Measurements from ENCODE around the gene C1orf116. TPM values are rescaled to one million over a fixed set of nuclear protein-coding genes. Genes with fewer than 3 reads are reported as not detected.

The C1orf116 gene
- total RNA-seq, 1 donor from 2014 or later, result not detected

DNA sequence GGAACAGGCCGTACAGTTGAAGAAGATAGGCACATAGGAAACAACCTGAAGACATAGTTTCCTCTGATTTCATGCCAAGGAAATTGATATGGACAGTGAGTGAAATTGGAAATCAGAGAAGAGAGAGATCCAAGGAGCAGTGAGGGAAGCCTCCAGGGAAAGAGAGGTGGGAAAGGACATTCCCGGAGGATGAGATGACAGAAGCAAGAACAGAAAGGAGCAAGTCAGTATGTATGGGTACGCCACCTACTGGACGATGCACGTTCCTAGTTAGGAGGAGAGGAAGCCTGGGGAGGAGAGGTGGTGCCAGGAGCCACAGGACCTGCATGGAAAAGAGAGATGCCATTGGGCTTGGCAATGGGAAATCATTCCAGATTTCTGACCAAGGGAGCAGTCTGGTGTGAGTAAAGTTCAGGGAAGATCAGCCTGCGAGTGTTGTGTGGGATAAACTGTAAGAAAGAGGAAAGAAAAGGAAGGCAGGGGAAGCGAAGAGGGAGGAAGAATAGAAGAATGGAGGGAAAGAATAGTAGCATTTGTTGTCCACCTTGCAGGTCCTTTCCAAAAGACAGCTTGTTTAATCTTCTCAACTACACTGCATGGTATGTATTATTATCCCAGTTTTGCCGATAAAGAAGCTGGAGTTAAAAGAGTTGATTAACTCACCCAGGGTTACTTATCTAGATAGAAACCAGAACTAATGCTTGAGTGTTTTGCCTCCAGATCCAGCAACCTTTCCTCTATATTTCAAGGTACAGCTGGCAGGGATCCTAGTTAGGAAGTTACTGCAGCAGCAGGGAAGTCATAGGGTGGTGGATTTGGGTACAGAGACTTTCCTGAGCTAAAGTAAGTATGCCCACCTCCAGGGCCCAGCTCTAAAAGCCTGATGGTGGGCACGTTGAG lies 27.4 kb downstream of the C1orf116 start:
- FAIRE-seq (no peak), DNase-seq (ENCODE audit: low spot score in 2 of 2) (no peak)

DNA sequence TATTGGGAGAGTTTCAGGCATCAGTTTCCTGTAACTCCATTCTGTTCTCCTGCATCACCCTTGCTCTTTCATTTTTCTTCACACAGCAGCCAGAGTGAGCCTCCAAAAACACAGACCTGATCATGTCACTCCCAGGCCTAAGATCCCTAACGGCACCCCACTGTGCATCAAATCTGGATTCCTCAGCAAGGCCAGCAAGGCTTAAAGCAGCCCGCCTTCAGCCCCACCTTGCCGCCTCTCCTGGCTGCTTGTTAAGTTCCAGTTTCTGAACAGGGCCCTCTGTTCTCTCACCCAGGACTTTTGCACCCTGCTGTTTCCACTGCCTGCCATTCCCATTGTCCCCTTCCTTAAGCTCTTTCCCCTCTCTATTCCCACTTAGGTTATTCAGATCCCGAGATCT lies 29.3 kb downstream of the C1orf116 start:
- DNase-seq (ENCODE audit: low spot score in 2 of 2) (no peak), FAIRE-seq (no peak)

DNA sequence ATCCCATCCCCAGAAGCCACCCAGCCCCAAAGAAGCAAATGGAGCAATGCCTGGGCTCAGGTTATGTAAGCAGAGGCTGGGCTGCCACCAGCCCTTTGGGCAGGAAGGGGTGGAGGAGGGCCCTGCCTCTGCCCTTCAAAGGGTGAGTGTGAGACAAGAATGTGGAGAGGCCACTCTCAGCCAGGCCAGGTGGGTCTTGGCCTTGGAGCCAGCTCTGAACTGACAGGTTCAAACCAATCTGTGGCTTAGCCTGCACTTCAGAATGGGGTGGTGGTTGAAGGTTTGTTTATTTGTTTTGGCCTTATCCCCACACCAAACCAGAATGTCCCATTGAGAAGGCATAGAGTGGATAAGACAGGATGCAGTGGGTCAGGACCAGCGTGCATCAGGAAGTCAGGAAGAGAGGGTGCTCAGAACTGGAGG lies 29.8 kb downstream of the C1orf116 start:
- FAIRE-seq (no peak), DNase-seq (ENCODE audit: low spot score in 2 of 2) (no peak)

DNA sequence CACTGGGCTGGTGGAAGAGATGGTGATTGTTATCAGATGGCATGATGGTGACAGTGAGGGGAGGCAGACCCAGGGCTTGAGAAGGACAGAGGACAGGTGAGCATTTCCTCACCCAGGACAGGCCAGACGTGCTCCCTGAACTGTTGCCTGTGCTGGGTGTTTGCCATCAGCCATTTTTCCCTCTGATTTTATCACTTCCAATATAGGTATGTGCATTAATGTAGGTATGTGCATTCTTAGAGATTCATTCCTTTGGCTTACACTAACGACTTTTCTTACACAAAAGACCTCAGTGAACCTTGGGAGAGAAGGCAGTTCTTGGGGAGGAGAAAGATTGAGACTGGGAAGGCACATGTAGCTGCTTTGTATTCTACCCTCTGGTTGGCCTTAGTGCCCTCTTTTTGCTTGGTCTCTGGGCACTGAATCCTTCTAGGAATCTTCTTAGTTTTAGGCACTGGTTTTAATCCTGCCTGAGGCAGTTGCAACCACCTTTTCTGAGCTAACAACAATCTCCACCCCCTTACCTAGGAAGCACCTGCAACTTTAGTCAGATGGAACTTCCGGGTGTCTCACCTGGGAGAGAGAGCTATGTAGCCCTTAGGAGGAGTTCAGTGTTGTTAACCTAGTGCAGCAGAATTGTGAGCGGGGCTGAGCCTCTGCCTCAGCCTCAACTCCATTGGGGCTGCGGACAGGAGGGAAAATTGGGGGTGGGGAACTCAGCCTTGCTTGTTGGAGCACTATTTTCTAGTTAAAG lies 30.9 kb downstream of the C1orf116 start:
- no peak for FAIRE-seq
- DNase-seq (ENCODE audit: low spot score in 2 of 2), result no peak

DNA sequence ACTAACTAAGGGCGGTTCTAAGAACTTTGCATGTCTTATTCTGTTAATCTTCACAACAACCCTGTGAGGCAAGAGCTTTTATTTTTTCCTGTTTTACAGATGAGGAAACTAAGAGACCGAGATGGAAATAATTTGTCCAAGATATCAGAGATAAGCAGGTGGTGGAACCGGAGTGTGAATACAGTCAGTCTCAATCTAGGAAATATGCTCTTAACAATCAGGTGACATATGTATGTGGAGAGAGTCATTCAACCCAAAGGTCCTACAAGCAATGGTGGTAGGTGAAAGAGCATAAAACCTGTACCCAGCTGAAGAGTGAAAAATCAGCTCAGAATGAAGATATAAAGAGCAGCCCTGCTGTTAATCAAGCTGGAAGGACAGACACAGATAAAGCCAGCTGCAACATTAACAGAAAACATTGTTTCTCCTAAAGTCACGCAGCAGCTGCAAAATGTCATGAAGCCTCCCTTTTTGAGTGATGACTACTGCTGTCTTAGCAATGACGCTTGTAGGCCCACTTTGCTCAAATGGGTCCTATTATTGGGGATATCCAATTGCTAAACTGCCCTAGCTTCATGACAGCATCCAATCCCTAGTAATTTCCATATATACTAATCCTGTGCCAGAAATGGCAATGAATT lies 31.8 kb downstream of the C1orf116 start:
- FAIRE-seq, result no peak

DNA sequence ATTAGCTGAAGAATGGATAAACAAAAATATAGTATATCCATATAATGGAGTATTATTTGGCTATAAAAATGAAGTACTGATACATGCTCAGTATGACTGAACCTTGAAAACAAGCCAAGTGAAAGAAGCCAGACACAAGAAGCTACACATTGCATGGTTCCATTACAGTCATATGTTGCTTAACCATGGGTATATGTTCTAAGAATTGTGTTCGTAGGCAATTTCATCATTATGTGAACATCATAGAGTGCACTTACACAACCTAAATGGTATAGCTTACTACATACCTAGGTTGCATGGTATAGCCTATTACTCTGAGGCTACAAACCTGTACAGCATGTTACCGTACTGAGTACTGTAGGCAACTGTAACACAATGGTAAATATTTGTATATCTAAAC lies 33.7 kb downstream of the C1orf116 start:
- FAIRE-seq (no peak), DNase-seq (ENCODE audit: low spot score in 2 of 2) (no peak)

More for the DNA sequence above, 31.8 kb downstream of the C1orf116 start:
- no peak for DNase-seq (ENCODE audit: low spot score in 2 of 2)

DNA sequence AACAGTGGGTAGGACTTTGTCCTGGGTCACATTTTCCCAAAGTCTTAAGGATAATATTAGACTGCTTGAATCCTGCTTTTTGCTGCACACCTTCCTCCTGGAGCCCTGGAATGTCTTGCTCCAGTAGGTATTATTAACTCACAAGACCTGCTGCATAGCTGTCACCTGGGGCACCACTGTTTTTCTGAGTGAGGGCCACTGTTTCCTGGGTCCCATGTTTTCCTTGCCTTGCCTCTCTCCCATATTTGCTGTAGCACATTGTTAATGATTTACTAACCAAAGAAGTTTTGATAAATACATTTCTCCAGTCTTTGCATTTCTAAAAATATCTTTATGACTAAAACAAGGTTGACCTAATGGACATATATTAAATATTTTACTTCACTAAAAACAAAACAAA lies 39.8 kb downstream of the C1orf116 start:
- DNase-seq (ENCODE audit: low spot score in 2 of 2), result no peak
- FAIRE-seq, result no peak

DNA sequence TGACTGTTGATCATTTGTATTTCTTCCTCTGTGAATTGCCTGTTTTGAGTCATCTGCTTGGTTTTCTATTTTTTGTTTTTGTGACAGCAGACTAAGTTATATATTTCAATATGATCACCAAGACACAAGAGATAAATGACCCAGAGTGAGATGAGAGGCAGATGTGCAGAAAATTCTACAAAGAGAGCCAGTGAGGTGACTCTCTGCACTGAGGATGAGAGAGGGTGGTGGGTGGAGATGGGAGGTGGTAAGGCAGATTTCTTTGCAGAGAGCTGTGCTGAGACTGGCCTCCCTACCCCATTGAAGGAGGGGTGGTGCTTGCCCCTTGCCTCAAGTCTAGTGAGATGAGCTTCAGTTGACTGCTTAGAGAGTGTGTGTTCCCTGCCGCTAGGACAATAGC lies 44.7 kb downstream of the C1orf116 start:
- FAIRE-seq (no peak), DNase-seq (ENCODE audit: low spot score in 2 of 2) (no peak)

DNA sequence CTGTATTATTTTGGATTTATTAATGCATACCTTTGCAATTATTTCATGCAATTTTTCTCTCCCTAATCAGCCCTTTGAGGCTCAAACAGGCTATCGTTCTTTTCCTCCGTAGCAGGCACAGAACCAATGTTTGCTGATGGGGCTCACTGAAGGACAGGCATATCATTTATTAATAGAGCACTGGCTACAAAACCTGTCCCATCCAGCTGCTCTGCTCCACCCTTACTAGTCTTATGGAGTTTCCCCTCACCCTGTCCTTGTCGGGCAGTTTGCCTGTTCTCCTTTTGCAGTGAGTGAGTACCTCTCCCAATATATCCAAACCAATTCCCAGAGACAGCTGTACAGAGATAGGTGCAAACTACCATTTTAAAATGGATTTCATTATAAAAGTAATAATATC lies 45.7 kb downstream of the C1orf116 start:
- FAIRE-seq, result no peak
- no peak for DNase-seq (ENCODE audit: low spot score in 2 of 2)

DNA sequence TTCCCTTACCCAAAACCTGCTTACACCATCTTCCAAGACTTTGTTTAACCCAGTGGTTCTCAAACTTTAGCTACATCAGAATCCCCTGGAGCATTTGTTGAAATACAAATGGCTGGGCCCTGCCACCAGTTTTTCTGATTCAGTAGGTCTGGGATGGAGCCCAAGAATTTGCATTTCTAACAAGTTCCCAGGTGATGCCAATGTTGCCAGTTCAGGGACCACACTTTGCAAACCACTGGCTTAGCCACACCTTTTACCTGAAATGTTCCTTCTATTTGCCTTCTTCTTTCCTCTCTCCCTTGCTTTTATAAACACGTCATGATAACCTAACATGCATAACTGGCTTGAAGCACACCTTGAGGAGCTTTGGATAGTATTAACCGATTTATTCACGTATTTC lies 46.2 kb downstream of the C1orf116 start:
- FAIRE-seq (no peak), DNase-seq (ENCODE audit: low spot score in 2 of 2) (no peak)

DNA sequence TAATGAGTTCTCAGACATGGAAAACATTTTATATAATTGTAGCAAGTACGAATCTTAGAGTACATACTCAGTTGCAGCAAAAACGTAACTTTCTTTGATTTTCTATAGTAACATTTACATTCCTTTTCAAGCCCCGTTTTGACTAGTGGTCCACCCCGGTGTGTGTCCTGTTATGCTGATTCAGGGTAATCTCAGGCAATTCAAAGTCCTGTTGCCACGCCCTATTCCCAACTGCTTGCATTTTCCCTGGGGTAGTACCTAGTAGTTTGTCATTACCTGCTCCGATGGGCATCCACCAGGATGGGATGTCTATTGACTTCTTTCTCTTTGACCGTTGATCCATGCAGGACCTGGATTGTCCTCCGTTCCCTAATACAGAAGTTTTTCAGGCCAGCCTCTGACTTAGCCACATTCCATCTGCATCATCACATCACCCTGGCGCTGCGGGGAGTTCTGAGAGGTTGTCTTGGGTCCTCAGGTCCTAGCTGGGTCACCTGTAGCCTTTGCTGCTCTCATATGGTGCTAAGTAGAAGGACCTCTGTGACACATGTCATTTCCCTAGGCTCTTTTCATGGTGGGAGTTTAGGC lies 47.3 kb downstream of the C1orf116 start:
- FAIRE-seq, result no peak
- no peak for DNase-seq (ENCODE audit: low spot score in 2 of 2)

DNA sequence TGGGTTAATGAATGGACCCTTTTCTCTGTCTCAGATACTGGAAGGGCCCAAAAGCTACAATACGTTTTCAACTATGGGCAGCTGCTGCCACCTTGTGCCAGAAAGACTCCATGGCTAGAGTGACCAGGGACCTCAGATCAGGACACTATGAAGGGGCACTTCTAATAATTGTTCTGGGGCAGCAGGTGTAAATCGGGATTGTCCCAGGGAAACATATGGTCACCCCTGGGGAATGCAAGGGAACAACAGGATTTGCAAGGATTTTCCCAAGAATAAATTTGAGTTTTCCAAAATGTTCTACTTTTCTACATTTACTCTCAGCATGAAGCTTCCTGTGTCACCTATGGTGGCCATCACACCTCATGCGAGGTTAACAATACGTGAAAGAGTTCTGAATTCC lies 50.3 kb downstream of the C1orf116 start:
- no peak for FAIRE-seq

DNA sequence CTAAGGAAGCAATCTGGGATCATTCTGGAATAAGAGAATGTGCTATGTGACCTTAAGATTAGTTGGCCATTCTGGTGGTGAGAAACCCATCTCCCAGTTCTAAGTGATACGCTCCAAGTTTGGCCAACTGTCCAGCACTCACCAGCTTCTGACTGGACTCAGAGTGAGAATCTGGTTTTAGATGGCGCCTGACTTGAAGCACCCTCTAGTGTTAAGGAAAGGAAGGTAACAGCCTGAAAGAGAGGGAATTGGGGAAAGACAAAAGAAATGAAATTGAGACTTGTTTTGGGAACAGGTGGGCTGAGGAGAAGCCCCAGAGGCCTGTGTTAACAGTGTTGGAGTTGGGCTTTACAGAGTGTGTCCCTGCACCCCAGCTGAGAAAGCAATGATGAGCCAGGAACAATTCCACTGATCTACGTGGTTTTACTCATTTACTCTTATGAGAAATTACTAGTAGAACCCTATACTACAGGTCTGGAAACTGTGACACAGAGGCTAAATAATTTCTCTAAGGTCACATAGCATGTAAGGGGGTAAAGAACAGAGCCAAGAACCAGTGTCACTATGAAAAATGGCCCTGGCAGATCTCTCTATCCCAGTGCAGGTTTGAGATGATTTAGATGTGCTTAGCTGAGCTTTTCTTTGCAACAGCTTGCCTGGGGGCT lies 53.0 kb downstream of the C1orf116 start:
- no peak for FAIRE-seq

More for the DNA sequence above, 50.3 kb downstream of the C1orf116 start:
- peak; percentile 14 to 62 for DNase-seq (ENCODE audit: low spot score in 2 of 2)

DNA sequence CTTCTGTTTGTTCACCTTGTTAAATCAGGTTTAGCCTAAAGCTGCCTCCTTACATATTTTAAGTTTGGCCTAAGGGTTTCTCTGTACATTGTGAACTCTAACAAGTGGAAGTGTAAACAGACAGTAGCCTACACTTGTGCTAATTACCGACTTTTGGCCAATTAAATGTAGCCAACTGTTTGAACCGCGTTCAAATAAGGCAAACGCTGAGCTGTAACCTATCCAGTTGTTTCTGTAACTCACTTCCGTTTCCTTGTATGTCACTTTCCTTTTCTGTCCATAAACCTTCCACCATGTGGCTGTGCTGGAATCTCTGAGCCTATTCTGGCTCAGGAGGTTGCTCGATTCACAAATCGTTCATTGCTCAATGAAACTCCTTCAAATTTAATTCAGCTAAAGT lies 54.3 kb downstream of the C1orf116 start:
- FAIRE-seq (no peak), DNase-seq (ENCODE audit: low spot score in 2 of 2) (no peak)

More for the DNA sequence above, 53.0 kb downstream of the C1orf116 start:
- no peak for DNase-seq (ENCODE audit: low spot score in 2 of 2)

DNA sequence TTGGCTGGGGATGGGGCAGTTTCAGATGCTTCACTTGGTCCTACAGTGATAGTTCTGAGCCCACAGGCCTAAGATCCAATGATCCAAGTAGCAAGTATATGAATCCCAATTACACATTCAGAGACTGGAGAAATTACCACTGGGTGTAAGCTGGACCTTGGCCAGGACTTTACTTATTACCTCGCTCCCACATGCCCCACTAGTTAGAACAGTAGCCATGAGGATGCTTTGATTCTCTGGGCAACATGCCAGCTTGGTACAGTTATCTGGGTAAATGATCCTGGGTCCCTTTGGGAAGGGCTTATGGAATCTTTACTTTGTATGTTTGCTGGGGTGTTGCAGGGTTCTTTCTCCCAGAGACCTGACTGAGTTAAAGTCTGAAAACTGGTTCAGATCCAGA lies 57.2 kb downstream of the C1orf116 start:
- no peak for FAIRE-seq
- DNase-seq (ENCODE audit: low spot score in 2 of 2), result no peak

DNA sequence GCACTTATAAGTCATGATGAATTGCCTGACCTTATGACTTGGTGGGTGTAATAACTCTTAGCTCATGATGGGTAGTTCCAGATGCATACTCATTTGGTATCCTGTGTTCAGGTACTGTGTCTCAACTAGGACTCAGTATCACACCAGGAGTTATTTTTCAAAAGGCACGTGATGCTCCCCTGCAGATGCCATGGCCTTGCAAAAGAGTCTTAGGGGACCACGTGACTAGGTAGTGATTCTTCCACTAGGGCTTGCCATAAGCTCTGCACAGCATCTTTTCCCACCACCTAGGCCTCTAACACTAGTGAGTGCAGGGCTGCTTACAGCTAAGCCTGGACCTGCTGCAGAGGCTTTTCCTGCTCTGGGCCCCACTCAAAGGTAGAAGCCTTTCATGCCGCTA lies 58.4 kb downstream of the C1orf116 start:
- no peak for DNase-seq (ENCODE audit: low spot score in 2 of 2)
- FAIRE-seq, result no peak

DNA sequence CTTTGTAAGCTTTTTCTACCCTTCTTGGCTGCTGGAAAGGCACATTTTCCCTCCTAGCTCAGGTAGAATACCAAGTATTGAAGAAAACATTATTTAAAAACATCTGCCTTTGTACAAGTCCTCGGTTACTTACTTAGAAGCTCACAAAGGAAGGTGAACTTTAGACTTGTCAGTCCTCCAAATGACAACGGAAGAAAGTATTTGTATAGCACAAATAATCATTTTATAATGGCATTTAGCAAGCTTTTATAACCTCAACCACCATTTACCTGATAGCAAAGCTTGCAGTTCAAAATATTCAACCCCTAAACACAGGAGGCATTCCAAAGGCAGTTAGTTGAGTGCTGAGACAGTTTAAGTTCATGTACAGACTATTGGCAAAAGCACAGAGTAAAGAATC lies 59.8 kb downstream of the C1orf116 start:
- no peak for DNase-seq (ENCODE audit: low spot score in 2 of 2)
- FAIRE-seq, result no peak

DNA sequence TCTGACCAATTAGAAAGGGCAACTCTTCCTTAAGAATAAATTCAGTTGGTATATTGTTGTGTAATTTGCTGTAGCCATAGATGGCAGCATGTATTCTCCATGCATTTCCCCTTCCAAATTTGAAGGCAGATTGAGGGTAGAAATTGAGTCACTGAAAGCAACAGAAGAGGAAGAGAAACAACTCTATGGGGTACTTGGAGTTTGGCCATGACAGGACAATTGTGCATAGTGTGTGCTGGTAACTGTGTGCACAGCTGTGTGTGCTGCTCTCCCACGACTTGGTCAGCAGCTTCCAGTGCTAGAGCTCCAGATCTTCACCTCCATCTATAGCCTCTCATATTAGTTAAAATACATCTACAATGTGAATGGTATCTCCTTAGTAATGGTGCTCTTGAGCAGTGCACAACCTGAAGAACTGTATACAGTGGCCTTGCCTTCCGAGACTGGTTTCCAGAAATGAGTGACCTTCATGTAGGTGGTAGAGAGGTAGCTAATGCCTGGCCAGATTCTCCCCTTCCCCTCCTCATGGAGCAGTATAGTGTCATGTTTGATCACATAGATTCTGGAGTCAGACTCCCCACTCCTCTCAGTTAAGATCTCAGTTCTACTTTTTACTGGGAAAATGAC lies 61.4 kb downstream of the C1orf116 start:
- FAIRE-seq (no peak), DNase-seq (ENCODE audit: low spot score in 2 of 2) (no peak)

DNA sequence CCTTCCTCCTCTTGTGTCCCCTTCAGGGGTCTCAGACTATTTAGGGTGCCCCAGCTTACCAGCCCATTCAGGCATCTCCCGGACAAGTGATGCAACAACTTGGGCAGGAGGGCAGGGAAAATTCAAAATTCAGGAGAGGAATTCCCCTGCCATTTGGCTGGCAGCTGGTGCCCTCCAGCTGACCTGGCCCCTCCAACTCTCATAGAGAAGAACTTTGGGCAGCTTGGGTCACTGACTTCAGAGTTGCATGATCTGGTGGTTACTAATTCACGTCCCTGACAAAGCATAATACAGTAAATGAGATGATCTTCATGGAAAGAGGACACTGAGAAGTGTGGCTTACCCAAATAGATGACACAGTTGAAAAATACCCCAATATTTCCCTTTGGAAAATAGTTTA lies 62.1 kb downstream of the C1orf116 start, which contains the start of gene FCAMR:
TSS of gene FCAMR (minus strand) at position 15 of the 400 bp plus-strand sequence. CDS start 335 bp downstream, outside the sequence.
- no peak for FAIRE-seq
- DNase-seq (ENCODE audit: low spot score in 2 of 2), result no peak

DNA sequence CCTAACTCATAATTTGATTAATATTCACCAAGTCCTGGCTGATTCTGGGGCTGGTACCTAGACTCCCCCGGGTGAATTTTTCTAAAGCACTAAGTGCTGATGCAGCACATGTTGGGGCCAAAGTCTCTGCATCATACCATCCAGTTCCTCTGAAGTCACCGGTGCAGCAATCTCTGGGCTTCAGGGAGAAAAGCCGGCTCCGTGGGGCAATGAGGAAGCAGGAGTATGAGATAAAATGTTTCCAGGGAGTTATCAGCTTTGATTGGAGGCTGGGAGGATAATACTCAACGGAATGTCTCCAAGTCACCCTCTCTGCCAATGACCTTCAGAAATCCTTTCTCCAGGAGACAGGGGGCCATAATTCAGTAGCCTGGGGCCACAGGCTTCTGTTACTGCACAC lies 63.5 kb downstream of the C1orf116 start:
- FAIRE-seq (no peak), DNase-seq (ENCODE audit: low spot score in 2 of 2) (no peak)
